WTC11 (cell line): ENCODE results near the gene FEN1. TPM values are rescaled to one million over a fixed set of nuclear protein-coding genes. Genes with fewer than 3 reads are reported as not detected.

ENCODE experiments used
- ATAC-seq: fragments of 200-7000 bp; cut with Tn5 transposase; 2 replicates; pipeline ENCODE4 v1.10.0; 2021; ENCODE audit warnings: mild to moderate bottlenecking, moderate library complexity
- CTCF ChIA-PET: fragments of 300-600 bp; sonication (Branson Sonifier 250); formaldehyde crosslinking; loops from one replicate; lab custom pipeline; 2021; ENCODE audit warnings: antibody characterized with exemption; lab: Charles Lee
- POLR2A ChIA-PET: fragments of 350-600 bp; sonication (Branson Sonifier 250); formaldehyde crosslinking; loops from one replicate; lab custom pipeline; 2021; ENCODE audit warnings: antibody characterized with exemption; lab: Charles Lee
- DNase-seq: peaks from one replicate; pipeline ENCODE4 v3.0.0; 2021; ENCODE audit warnings: low spot score
- H3K27ac Mint-ChIP-seq: 2 replicates; pipeline ENCODE4 v1.8.0; 2021; ENCODE audit warnings: mixed read lengths
- H3K27me3 Mint-ChIP-seq: 2 replicates; pipeline ENCODE4 v1.8.0; 2021; ENCODE audit warnings: low read depth, mild to moderate bottlenecking, moderate library complexity, mixed read lengths
- H3K36me3 Mint-ChIP-seq: 2 replicates; pipeline ENCODE4 v1.8.0; 2021; ENCODE audit warnings: mixed read lengths
- H3K4me1 Mint-ChIP-seq: 2 replicates; pipeline ENCODE4 v1.8.0; 2022; ENCODE audit warnings: mixed read lengths
- H3K4me3 Mint-ChIP-seq: 2 replicates; pipeline ENCODE4 v1.8.0; 2021; ENCODE audit warnings: mild to moderate bottlenecking, moderate library complexity, mixed read lengths
- H3K9me3 Mint-ChIP-seq: 2 replicates; pipeline ENCODE4 v1.8.0; 2021; ENCODE audit warnings: mixed read lengths
- ETV6 ChIP-seq: sonication (generic); formaldehyde crosslinking; IDR thresholded peaks from 2 replicates; pipeline ENCODE4 v1.8.1; 2022; ENCODE audit warnings: mild to moderate bottlenecking, missing genetic modification reagents
- GRHL2 ChIP-seq: fragments of 250-450 bp; sonication (Bioruptor Pico); IDR thresholded peaks from 2 replicates; pipeline ENCODE4 v1.8.0; 2022; ENCODE audit warnings: mild to moderate bottlenecking, moderate library complexity; ENCODE audit not compliant: insufficient replicate concordance, severe bottlenecking
- JAZF1 ChIP-seq: fragments of 250-450 bp; sonication (Bioruptor Pico); IDR thresholded peaks from 2 replicates; pipeline ENCODE4 v1.9.0; 2021; ENCODE audit warnings: moderate library complexity, mild to moderate bottlenecking, inconsistent platforms
- MXD4 ChIP-seq: fragments of 250-450 bp; sonication (Bioruptor Pico); IDR thresholded peaks from 2 replicates; pipeline ENCODE4 v1.8.0; 2021; ENCODE audit warnings: mild to moderate bottlenecking, moderate library complexity, borderline replicate concordance
- NR1H2 ChIP-seq: sonication (generic); formaldehyde crosslinking; IDR thresholded peaks from 2 replicates; pipeline ENCODE4 v1.9.0; 2021; ENCODE audit warnings: mild to moderate bottlenecking, moderate library complexity, missing genetic modification reagents
- NR3C1 ChIP-seq: sonication (generic); formaldehyde crosslinking; conservative IDR thresholded peaks from 2 replicates; pipeline ENCODE4 v1.8.1; 2023; ENCODE audit warnings: low read depth, mild to moderate bottlenecking, missing genetic modification reagents
- PRRX2 ChIP-seq: fragments of 250-450 bp; sonication (Bioruptor Pico); IDR thresholded peaks from 2 replicates; pipeline ENCODE4 v1.8.0; 2021; ENCODE audit warnings: mild to moderate bottlenecking
- TP53 ChIP-seq: sonication (generic); formaldehyde crosslinking; IDR thresholded peaks from 2 replicates; pipeline ENCODE4 v1.8.1; 2023; ENCODE audit warnings: mild to moderate bottlenecking, missing genetic modification reagents
- ZNF263 ChIP-seq: sonication (generic); formaldehyde crosslinking; IDR thresholded peaks from 2 replicates; pipeline ENCODE4 v1.8.1; 2022; ENCODE audit warnings: low read depth, mild to moderate bottlenecking, moderate library complexity, missing genetic modification reagents
- ZNF416 ChIP-seq: fragments of 250-450 bp; sonication (Bioruptor Pico); IDR thresholded peaks from 2 replicates; pipeline ENCODE4 v1.9.0; 2021; ENCODE audit warnings: mild to moderate bottlenecking, inconsistent platforms
- total RNA-seq: library from RNA; stranded (reverse); gene quantifications from 3 replicates; pipeline ENCODE4 v1.2.3, GENCODE V29; 2021
- TF ChIP-seq, protein P1 (sequence below): fragments of 250-450 bp; sonication (Bioruptor Pico); IDR thresholded peaks from 2 replicates; pipeline ENCODE4 v1.9.0; 2021; ENCODE audit warnings: moderate library complexity, mild to moderate bottlenecking, inconsistent platforms, borderline replicate concordance
- TF ChIP-seq, protein P2 (sequence below): sonication (generic); formaldehyde crosslinking; IDR thresholded peaks from 2 replicates; pipeline ENCODE4 v1.8.0; 2023; ENCODE audit warnings: mild to moderate bottlenecking, missing genetic modification reagents
- TF ChIP-seq, protein P3 (sequence below): sonication (generic); formaldehyde crosslinking; IDR thresholded peaks from 2 replicates; pipeline ENCODE4 v1.8.0; 2023; ENCODE audit warnings: missing genetic modification reagents, mild to moderate bottlenecking, borderline replicate concordance
- TF ChIP-seq, protein P4 (sequence below): fragments of 250-450 bp; sonication (Bioruptor Pico); IDR thresholded peaks from 2 replicates; pipeline ENCODE4 v1.9.0; 2021; ENCODE audit warnings: mild to moderate bottlenecking, borderline replicate concordance
- TF ChIP-seq, protein P5 (sequence below): sonication (generic); formaldehyde crosslinking; IDR thresholded peaks from 2 replicates; pipeline ENCODE4 v1.8.1; 2022; ENCODE audit warnings: mild to moderate bottlenecking, moderate library complexity, missing genetic modification reagents
- TF ChIP-seq, protein P6 (sequence below): sonication (generic); formaldehyde crosslinking; IDR thresholded peaks from 2 replicates; pipeline ENCODE4 v1.8.1; 2023; ENCODE audit warnings: mild to moderate bottlenecking, moderate library complexity, missing genetic modification reagents
- TF ChIP-seq, protein P7 (sequence below): fragments of 200-600 bp; IDR thresholded peaks from 2 replicates; pipeline ENCODE4 v1.8.0; 2022; ENCODE audit warnings: antibody characterized with exemption

Gene FEN1
- total RNA-seq, 1 experiment from 2014 or later: 96.3 TPM

DNA sequence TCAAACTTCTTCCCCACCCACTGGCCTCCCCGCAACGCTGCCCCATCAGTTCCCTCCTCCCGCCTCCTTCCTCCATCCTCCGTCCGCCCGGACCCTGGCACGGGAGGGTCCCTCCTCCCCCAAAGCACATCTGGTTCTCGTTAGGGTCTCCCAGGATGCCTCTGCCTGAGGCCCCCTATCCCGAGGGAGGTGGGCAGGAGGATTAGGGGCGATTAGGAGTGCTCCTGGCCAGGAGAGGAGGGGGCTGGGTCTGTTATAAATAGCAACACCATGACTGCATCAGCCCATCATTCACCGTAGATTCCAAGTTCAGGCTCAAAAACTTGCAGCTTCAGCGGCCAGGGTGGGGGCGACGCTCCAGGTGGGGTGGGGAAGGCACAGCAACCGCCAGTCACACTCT lies 29.9 kb upstream of the FEN1 start:
- H3K9me3 Mint-ChIP-seq: no peaks in the 10 kb centered on the region
- CTCF ChIA-PET: interaction anchor here (1.3 to 1.6 kb wide), 2 partner anchors 15 to 25 kb away, joined by 3 to 7 read pairs; no protein-coding TSS in a partner anchor
- DNase-seq (no peak), ATAC-seq (no peak)
- POLR2A ChIA-PET: interaction anchor here (0.6 kb wide), 1 partner anchor 52 kb away, joined by 3 read pairs; no protein-coding TSS in a partner anchor
- TF ChIP-seq, protein P1, sequence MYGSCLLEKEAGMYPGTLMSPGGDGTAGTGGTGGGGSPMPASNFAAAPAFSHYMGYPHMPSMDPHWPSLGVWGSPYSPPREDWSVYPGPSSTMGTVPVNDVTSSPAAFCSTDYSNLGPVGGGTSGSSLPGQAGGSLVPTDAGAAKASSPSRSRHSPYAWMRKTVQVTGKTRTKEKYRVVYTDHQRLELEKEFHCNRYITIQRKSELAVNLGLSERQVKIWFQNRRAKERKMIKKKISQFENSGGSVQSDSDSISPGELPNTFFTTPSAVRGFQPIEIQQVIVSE (CRISPR knock-in tag): no peak
- TF ChIP-seq, protein P2, sequence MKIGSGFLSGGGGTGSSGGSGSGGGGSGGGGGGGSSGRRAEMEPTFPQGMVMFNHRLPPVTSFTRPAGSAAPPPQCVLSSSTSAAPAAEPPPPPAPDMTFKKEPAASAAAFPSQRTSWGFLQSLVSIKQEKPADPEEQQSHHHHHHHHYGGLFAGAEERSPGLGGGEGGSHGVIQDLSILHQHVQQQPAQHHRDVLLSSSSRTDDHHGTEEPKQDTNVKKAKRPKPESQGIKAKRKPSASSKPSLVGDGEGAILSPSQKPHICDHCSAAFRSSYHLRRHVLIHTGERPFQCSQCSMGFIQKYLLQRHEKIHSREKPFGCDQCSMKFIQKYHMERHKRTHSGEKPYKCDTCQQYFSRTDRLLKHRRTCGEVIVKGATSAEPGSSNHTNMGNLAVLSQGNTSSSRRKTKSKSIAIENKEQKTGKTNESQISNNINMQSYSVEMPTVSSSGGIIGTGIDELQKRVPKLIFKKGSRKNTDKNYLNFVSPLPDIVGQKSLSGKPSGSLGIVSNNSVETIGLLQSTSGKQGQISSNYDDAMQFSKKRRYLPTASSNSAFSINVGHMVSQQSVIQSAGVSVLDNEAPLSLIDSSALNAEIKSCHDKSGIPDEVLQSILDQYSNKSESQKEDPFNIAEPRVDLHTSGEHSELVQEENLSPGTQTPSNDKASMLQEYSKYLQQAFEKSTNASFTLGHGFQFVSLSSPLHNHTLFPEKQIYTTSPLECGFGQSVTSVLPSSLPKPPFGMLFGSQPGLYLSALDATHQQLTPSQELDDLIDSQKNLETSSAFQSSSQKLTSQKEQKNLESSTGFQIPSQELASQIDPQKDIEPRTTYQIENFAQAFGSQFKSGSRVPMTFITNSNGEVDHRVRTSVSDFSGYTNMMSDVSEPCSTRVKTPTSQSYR (CRISPR knock-in tag): no peak
- TF ChIP-seq ZNF263 (CRISPR knock-in tag) (no peak), ZNF416 (CRISPR knock-in tag) (no peak), TP53 (CRISPR knock-in tag) (no peak), NR1H2 (CRISPR knock-in tag) (no peak), JAZF1 (CRISPR knock-in tag) (no peak), PRRX2 (CRISPR knock-in tag) (no peak), NR3C1 (CRISPR knock-in tag) (no peak), MXD4 (no peak), GRHL2 (CRISPR knock-in tag) (no peak), ETV6 (no peak)
- TF ChIP-seq, protein P3, sequence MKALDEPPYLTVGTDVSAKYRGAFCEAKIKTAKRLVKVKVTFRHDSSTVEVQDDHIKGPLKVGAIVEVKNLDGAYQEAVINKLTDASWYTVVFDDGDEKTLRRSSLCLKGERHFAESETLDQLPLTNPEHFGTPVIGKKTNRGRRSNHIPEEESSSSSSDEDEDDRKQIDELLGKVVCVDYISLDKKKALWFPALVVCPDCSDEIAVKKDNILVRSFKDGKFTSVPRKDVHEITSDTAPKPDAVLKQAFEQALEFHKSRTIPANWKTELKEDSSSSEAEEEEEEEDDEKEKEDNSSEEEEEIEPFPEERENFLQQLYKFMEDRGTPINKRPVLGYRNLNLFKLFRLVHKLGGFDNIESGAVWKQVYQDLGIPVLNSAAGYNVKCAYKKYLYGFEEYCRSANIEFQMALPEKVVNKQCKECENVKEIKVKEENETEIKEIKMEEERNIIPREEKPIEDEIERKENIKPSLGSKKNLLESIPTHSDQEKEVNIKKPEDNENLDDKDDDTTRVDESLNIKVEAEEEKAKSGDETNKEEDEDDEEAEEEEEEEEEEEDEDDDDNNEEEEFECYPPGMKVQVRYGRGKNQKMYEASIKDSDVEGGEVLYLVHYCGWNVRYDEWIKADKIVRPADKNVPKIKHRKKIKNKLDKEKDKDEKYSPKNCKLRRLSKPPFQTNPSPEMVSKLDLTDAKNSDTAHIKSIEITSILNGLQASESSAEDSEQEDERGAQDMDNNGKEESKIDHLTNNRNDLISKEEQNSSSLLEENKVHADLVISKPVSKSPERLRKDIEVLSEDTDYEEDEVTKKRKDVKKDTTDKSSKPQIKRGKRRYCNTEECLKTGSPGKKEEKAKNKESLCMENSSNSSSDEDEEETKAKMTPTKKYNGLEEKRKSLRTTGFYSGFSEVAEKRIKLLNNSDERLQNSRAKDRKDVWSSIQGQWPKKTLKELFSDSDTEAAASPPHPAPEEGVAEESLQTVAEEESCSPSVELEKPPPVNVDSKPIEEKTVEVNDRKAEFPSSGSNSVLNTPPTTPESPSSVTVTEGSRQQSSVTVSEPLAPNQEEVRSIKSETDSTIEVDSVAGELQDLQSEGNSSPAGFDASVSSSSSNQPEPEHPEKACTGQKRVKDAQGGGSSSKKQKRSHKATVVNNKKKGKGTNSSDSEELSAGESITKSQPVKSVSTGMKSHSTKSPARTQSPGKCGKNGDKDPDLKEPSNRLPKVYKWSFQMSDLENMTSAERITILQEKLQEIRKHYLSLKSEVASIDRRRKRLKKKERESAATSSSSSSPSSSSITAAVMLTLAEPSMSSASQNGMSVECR (CRISPR knock-in tag): no peak
- TF ChIP-seq, protein P4, sequence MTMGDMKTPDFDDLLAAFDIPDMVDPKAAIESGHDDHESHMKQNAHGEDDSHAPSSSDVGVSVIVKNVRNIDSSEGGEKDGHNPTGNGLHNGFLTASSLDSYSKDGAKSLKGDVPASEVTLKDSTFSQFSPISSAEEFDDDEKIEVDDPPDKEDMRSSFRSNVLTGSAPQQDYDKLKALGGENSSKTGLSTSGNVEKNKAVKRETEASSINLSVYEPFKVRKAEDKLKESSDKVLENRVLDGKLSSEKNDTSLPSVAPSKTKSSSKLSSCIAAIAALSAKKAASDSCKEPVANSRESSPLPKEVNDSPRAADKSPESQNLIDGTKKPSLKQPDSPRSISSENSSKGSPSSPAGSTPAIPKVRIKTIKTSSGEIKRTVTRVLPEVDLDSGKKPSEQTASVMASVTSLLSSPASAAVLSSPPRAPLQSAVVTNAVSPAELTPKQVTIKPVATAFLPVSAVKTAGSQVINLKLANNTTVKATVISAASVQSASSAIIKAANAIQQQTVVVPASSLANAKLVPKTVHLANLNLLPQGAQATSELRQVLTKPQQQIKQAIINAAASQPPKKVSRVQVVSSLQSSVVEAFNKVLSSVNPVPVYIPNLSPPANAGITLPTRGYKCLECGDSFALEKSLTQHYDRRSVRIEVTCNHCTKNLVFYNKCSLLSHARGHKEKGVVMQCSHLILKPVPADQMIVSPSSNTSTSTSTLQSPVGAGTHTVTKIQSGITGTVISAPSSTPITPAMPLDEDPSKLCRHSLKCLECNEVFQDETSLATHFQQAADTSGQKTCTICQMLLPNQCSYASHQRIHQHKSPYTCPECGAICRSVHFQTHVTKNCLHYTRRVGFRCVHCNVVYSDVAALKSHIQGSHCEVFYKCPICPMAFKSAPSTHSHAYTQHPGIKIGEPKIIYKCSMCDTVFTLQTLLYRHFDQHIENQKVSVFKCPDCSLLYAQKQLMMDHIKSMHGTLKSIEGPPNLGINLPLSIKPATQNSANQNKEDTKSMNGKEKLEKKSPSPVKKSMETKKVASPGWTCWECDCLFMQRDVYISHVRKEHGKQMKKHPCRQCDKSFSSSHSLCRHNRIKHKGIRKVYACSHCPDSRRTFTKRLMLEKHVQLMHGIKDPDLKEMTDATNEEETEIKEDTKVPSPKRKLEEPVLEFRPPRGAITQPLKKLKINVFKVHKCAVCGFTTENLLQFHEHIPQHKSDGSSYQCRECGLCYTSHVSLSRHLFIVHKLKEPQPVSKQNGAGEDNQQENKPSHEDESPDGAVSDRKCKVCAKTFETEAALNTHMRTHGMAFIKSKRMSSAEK (CRISPR knock-in tag): no peak
- TF ChIP-seq, protein P5, sequence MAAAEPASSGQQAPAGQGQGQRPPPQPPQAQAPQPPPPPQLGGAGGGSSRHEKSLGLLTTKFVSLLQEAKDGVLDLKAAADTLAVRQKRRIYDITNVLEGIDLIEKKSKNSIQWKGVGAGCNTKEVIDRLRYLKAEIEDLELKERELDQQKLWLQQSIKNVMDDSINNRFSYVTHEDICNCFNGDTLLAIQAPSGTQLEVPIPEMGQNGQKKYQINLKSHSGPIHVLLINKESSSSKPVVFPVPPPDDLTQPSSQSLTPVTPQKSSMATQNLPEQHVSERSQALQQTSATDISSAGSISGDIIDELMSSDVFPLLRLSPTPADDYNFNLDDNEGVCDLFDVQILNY (CRISPR knock-in tag): no peak
- TF ChIP-seq, protein P6, sequence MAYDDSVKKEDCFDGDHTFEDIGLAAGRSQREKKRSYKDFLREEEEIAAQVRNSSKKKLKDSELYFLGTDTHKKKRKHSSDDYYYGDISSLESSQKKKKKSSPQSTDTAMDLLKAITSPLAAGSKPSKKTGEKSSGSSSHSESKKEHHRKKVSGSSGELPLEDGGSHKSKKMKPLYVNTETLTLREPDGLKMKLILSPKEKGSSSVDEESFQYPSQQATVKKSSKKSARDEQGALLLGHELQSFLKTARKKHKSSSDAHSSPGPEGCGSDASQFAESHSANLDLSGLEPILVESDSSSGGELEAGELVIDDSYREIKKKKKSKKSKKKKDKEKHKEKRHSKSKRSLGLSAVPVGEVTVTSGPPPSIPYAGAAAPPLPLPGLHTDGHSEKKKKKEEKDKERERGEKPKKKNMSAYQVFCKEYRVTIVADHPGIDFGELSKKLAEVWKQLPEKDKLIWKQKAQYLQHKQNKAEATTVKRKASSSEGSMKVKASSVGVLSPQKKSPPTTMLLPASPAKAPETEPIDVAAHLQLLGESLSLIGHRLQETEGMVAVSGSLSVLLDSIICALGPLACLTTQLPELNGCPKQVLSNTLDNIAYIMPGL: no peak
- TF ChIP-seq, protein P7, sequence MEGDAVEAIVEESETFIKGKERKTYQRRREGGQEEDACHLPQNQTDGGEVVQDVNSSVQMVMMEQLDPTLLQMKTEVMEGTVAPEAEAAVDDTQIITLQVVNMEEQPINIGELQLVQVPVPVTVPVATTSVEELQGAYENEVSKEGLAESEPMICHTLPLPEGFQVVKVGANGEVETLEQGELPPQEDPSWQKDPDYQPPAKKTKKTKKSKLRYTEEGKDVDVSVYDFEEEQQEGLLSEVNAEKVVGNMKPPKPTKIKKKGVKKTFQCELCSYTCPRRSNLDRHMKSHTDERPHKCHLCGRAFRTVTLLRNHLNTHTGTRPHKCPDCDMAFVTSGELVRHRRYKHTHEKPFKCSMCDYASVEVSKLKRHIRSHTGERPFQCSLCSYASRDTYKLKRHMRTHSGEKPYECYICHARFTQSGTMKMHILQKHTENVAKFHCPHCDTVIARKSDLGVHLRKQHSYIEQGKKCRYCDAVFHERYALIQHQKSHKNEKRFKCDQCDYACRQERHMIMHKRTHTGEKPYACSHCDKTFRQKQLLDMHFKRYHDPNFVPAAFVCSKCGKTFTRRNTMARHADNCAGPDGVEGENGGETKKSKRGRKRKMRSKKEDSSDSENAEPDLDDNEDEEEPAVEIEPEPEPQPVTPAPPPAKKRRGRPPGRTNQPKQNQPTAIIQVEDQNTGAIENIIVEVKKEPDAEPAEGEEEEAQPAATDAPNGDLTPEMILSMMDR: no peak
- H3K36me3 Mint-ChIP-seq: no peaks in the 10 kb centered on the region
- H3K4me3 Mint-ChIP-seq: no peak overlapping the region
- no peak overlapping the region for H3K27ac Mint-ChIP-seq
- peaks cover 10% of the 10 kb centered on the region for H3K4me1 Mint-ChIP-seq
- peaks cover 3% of the 10 kb centered on the region; the same call in 1 of the 2 replicates for H3K27me3 Mint-ChIP-seq
